Measurements from ENCODE around the gene BID.
"Not testable (repeated sequence)": the region's sequence is repeated elsewhere in the genome, so short reads cannot be mapped to it uniquely, and the experiment has no call there.

BID gene

GRCh38 chr22:17769013-17769715, 5.1 kb downstream of the BID start:
- H3K27me3 ChIP-seq: no peaks in the 10 kb centered on the region
- H3K9me3 ChIP-seq: no peaks in the 10 kb centered on the region
- H3K27ac ChIP-seq: peak overlapping the region; percentile 100
- peak overlapping the region; percentile 87 to 99 for H3K4me3 ChIP-seq (ENCODE audit: low read depth in 1 of 2, low read length in 1 of 2)
- no peak for TF ChIP-seq CTCF (IDR thresholded peaks at IDR 0.05)
- H3K36me3 ChIP-seq: peaks cover 15% of the 10 kb centered on the region
- peaks cover 70 to 71% of the 10 kb centered on the region in 2 experiments for H3K4me1 ChIP-seq (ENCODE audit: control insufficient read depth in 1 of 2, insufficient read depth in 1 of 2, low read depth in 1 of 2, low read length in 1 of 2)

- Histone ChIP-seq H3K9me3 (no peaks in the 10 kb centered on the region), H3K36me3 (peaks cover 13% of the 10 kb centered on the region), H3K4me3 (ENCODE audit: low read depth in 1 of 2, low read length in 1 of 2) (peak overlapping the region in 1 of 2 experiments; percentile 3), H3K4me1 (ENCODE audit: control insufficient read depth in 1 of 2, insufficient read depth in 1 of 2, low read depth in 1 of 2, low read length in 1 of 2) (peaks cover 66 to 77% of the 10 kb centered on the region in 2 experiments), H3K27me3 (no peaks in the 10 kb centered on the region), H3K27ac (peak overlapping the region; percentile 100)
- TF ChIP-seq CTCF (IDR thresholded peaks at IDR 0.05): no peak
Observed at GRCh38 chr22:17767233-17768065, 6.8 kb downstream of the BID start.

- not testable (repeated sequence) for H3K36me3 ChIP-seq; H3K9me3 ChIP-seq; H3K4me3 ChIP-seq (ENCODE audit: low read depth in 1 of 2, low read length in 1 of 2); H3K27me3 ChIP-seq
- Histone ChIP-seq H3K27ac (peak overlapping the region; percentile 57), H3K4me1 (ENCODE audit: control insufficient read depth in 1 of 2, insufficient read depth in 1 of 2, low read depth in 1 of 2, low read length in 1 of 2) (peaks cover 58 to 74% of the 10 kb centered on the region in 2 experiments)
Observed at GRCh38 chr22:17764852-17765251, 9.4 kb downstream of the BID start.

- H3K9me3 ChIP-seq: no peaks in the 10 kb centered on the region
- peaks cover 58 to 74% of the 10 kb centered on the region in 2 experiments for H3K4me1 ChIP-seq (ENCODE audit: control insufficient read depth in 1 of 2, insufficient read depth in 1 of 2, low read depth in 1 of 2, low read length in 1 of 2)
Observed at GRCh38 chr22:17764036-17764435, 10.2 kb downstream of the BID start.

GRCh38 chr22:17763442-17763841, 10.8 kb downstream of the BID start:
- not testable (repeated sequence) for H3K27me3 ChIP-seq; H3K9me3 ChIP-seq; H3K36me3 ChIP-seq; H3K4me3 ChIP-seq (ENCODE audit: low read depth in 1 of 2, low read length in 1 of 2)
- H3K4me1 ChIP-seq (ENCODE audit: control insufficient read depth in 1 of 2, insufficient read depth in 1 of 2, low read depth in 1 of 2, low read length in 1 of 2): peaks cover 58 to 71% of the 10 kb centered on the region in 2 experiments
- H3K27ac ChIP-seq: peak overlapping the region; percentile 57

More at GRCh38 chr22:17764036-17764435, 10.2 kb downstream of the BID start:
- peak overlapping the region; percentile 57 for H3K27ac ChIP-seq
- H3K27me3 ChIP-seq: no peaks in the 10 kb centered on the region
- no peak overlapping the region for H3K4me3 ChIP-seq (ENCODE audit: low read depth in 1 of 2, low read length in 1 of 2)
- no peaks in the 10 kb centered on the region for H3K36me3 ChIP-seq
- TF ChIP-seq CTCF (IDR thresholded peaks at IDR 0.05): no peak

GRCh38 chr22:17761138-17761488, 13.2 kb downstream of the BID start:
- Histone ChIP-seq H3K4me3 (ENCODE audit: low read depth in 1 of 2, low read length in 1 of 2) (peak overlapping the region in 1 of 2 experiments; percentile 43), H3K36me3 (no peaks in the 10 kb centered on the region), H3K9me3 (no peaks in the 10 kb centered on the region), H3K4me1 (ENCODE audit: control insufficient read depth in 1 of 2, insufficient read depth in 1 of 2, low read depth in 1 of 2, low read length in 1 of 2) (peaks cover 49 to 64% of the 10 kb centered on the region in 2 experiments), H3K27ac (peak overlapping the region; percentile 84), H3K27me3 (no peaks in the 10 kb centered on the region)
- TF ChIP-seq CTCF (IDR thresholded peaks at IDR 0.05): no peak

All from neutrophil (primary cell).